Astrocyte (in vitro differentiated cells and primary cell): ENCODE results near the gene TMC4. TPM values are rescaled to one million over a fixed set of nuclear protein-coding genes. Genes with fewer than 3 reads are reported as not detected.
A peak's percentile ranks its signal among the peaks of the same experiment; 100 is the strongest.

ENCODE experiments used
- DNase-seq: peaks from one replicate; pipeline ENCODE4 v3.0.0-alpha.2; 2010; ENCODE audit warnings: low read depth
- FAIRE-seq: peaks from 2 replicates; lab custom pipeline; 2011; peaks lifted over from hg19 to GRCh38; lab: Jason Lieb, UNC
- H2AFZ ChIP-seq: 2 replicates; pipeline ENCODE4 v1.6.0; 2012; ENCODE audit warnings: low read depth, low read length, inconsistent platforms
- H3K27ac ChIP-seq: 2 replicates; pipeline ENCODE4 v1.5.1; 2011; ENCODE audit warnings: low read depth, low read length, inconsistent platforms
- H3K27me3 ChIP-seq: 2 replicates; pipeline ENCODE4 v1.6.0; 2011; ENCODE audit warnings: low read length, inconsistent platforms; ENCODE audit not compliant: insufficient read depth
- H3K36me3 ChIP-seq: 2 replicates; pipeline ENCODE4 v1.5.1; 2011; ENCODE audit warnings: low read length, inconsistent platforms; ENCODE audit not compliant: insufficient read depth
- H3K4me1 ChIP-seq: 2 replicates; pipeline ENCODE4 v1.5.1; 2011; ENCODE audit warnings: low read length, inconsistent platforms; ENCODE audit not compliant: insufficient read depth
- H3K4me2 ChIP-seq: 2 replicates; pipeline ENCODE4 v1.6.0; 2012; ENCODE audit warnings: low read length, inconsistent platforms
- H3K4me3 ChIP-seq: 2 replicates; pipeline ENCODE4 v1.5.1; 2011; ENCODE audit warnings: low read depth, mild to moderate bottlenecking, low read length, inconsistent platforms; ENCODE audit not compliant: insufficient read depth
- H3K79me2 ChIP-seq: 2 replicates; pipeline ENCODE4 v1.6.0; 2012; ENCODE audit warnings: mild to moderate bottlenecking, low read length, inconsistent platforms; ENCODE audit not compliant: insufficient read depth
- H3K9ac ChIP-seq: 2 replicates; pipeline ENCODE4 v1.6.0; 2012; ENCODE audit warnings: mild to moderate bottlenecking, low read length, inconsistent platforms
- H3K9me3 ChIP-seq: 2 replicates; pipeline ENCODE4 v1.5.1; 2012; ENCODE audit warnings: low read depth, mild to moderate bottlenecking, low read length, inconsistent platforms; ENCODE audit not compliant: insufficient read depth
- H4K20me1 ChIP-seq: 2 replicates; pipeline ENCODE4 v1.6.0; 2012; ENCODE audit warnings: low read length, inconsistent platforms; ENCODE audit not compliant: insufficient read depth
- H3K27ac Mint-ChIP-seq: one replicate; pipeline ENCODE4 v1.8.0; 2021; ENCODE audit warnings: mild to moderate bottlenecking, mixed read lengths; ENCODE audit not compliant: unreplicated experiment
- H3K27me3 Mint-ChIP-seq: one replicate; pipeline ENCODE4 v1.8.0; 2021; ENCODE audit warnings: low read depth, mixed read lengths; ENCODE audit not compliant: unreplicated experiment
- H3K36me3 Mint-ChIP-seq: one replicate; pipeline ENCODE4 v1.8.0; 2021; ENCODE audit warnings: low read depth, mixed read lengths; ENCODE audit not compliant: unreplicated experiment
- H3K4me1 Mint-ChIP-seq: one replicate; pipeline ENCODE4 v1.8.0; 2021; ENCODE audit warnings: low read depth, mixed read lengths; ENCODE audit not compliant: unreplicated experiment
- H3K4me3 Mint-ChIP-seq: one replicate; pipeline ENCODE4 v1.8.0; 2021; ENCODE audit warnings: mild to moderate bottlenecking, moderate library complexity, mixed read lengths; ENCODE audit not compliant: unreplicated experiment
- H3K9me3 Mint-ChIP-seq: one replicate; pipeline ENCODE4 v1.8.0; 2021; ENCODE audit warnings: mild to moderate bottlenecking, mixed read lengths; ENCODE audit not compliant: unreplicated experiment
- CTCF ChIP-seq: IDR thresholded peaks from 2 replicates; pipeline ENCODE4 v1.5.1; 2011; ENCODE audit warnings: low read depth, mild to moderate bottlenecking, inconsistent platforms, low read length, moderate library complexity; ENCODE audit not compliant: insufficient read depth
- EZH2 ChIP-seq: IDR thresholded peaks from 2 replicates; pipeline ENCODE4 v1.6.1; 2012; ENCODE audit warnings: mild to moderate bottlenecking, low read length, inconsistent platforms; ENCODE audit not compliant: insufficient read depth
- total RNA-seq: library from RNA; stranded (reverse); gene quantifications from 2 replicates; pipeline ENCODE4 v1.2.1, GENCODE V29; 2021

TMC4 gene
- total RNA-seq, 1 donor from 2014 or later, result 1.9 TPM

- H3K9ac ChIP-seq, result peak overlapping the region; percentile 93
- peak overlapping the region; percentile 94 for H3K4me3 ChIP-seq
- H3K27ac ChIP-seq, result peak overlapping the region; percentile 88
- H3K36me3 Mint-ChIP-seq, result peaks cover 12% of the 10 kb centered on the region
- H3K4me2 ChIP-seq, result peak overlapping the region; percentile 97
- H3K27ac Mint-ChIP-seq, result peak overlapping the region; percentile 96
- no peaks in the 10 kb centered on the region for H3K9me3 ChIP-seq
- H3K36me3 ChIP-seq, result peaks cover 7% of the 10 kb centered on the region
- H3K9me3 Mint-ChIP-seq, result no peaks in the 10 kb centered on the region
- H3K4me3 Mint-ChIP-seq, result peak overlapping the region; percentile 95
- no peak for TF ChIP-seq CTCF
- TF ChIP-seq EZH2, result no peak
- H2AFZ ChIP-seq, result peak overlapping the region; percentile 96
- peaks cover 46% of the 10 kb centered on the region for H3K79me2 ChIP-seq
- DNase-seq, result peak; percentile 32
- no peaks in the 10 kb centered on the region for H3K27me3 Mint-ChIP-seq
- peaks cover 2% of the 10 kb centered on the region for H3K4me1 Mint-ChIP-seq
- H3K4me1 ChIP-seq, result peaks cover 11% of the 10 kb centered on the region
- FAIRE-seq, result no peak
- H4K20me1 ChIP-seq, result peaks cover 12% of the 10 kb centered on the region
- H3K27me3 ChIP-seq, result no peaks in the 10 kb centered on the region
Observed at GRCh38 chr19:54114340-54115108, 58.4 kb downstream of the TMC4 start.

Other genes starting within 250 kb of the TMC4 start
- gene CACNG8, start 210.2 kb downstream of the TMC4 start, total RNA-seq, result 3.2 TPM in 2 replicates
- gene CACNG6, start 181.5 kb downstream of the TMC4 start, total RNA-seq, result 0.20 TPM in 1 of 2 replicates, not detected in the other
- 0.68 TPM in 1 of 2 replicates, not detected in the other for gene VSTM1, start 109.3 kb downstream of the TMC4 start, total RNA-seq
- gene TARM1, start 91.8 kb downstream of the TMC4 start, total RNA-seq, result not detected in 2 replicates
- gene OSCAR, start 72.4 kb downstream of the TMC4 start, total RNA-seq, result 0.20 and 0.22 TPM in 2 replicates
- 98.0 and 99.2 TPM in 2 replicates for gene NDUFA3, start 70.3 kb downstream of the TMC4 start, total RNA-seq
- 21.6 and 25.2 TPM in 2 replicates for gene TFPT, start 57.5 kb downstream of the TMC4 start, total RNA-seq
- 62.3 and 67.2 TPM in 2 replicates for gene PRPF31, start 57.4 kb downstream of the TMC4 start, total RNA-seq
- gene CNOT3, start 35.4 kb downstream of the TMC4 start, total RNA-seq, result 39.2 and 47.1 TPM in 2 replicates
- 4.1 and 4.8 TPM in 2 replicates for gene LENG1, start 13.4 kb downstream of the TMC4 start, total RNA-seq
- gene MBOAT7, start 16.4 kb upstream of the TMC4 start, total RNA-seq, result 145 and 162 TPM in 2 replicates
- gene TSEN34, start 18.1 kb upstream of the TMC4 start, total RNA-seq, result 50.1 and 52.6 TPM in 2 replicates
- gene RPS9, start 27.7 kb upstream of the TMC4 start, total RNA-seq, result 685 and 779 TPM in 2 replicates
- not detected in 2 replicates for gene LILRB3, start 49.8 kb upstream of the TMC4 start, total RNA-seq
- not detected in 2 replicates for gene LILRA6, start 69.6 kb upstream of the TMC4 start, total RNA-seq
- not detected in 2 replicates for gene LILRB5, start 84.1 kb upstream of the TMC4 start, total RNA-seq
- not detected in 2 replicates for gene LILRB2, start 108.0 kb upstream of the TMC4 start, total RNA-seq
- not detected in 2 replicates for gene LILRA5, start 140.0 kb upstream of the TMC4 start, total RNA-seq
- not detected in 2 replicates for gene LILRA4, start 166.0 kb upstream of the TMC4 start, total RNA-seq
- not detected in 2 replicates for gene LAIR1, start 191.8 kb upstream of the TMC4 start, total RNA-seq
- gene TTYH1, start 242.3 kb upstream of the TMC4 start, total RNA-seq, result 8.4 and 12.6 TPM in 2 replicates